Tibial artery (tissue), 4 donors: ENCODE measurements around the gene GCLM.

Experiments
- DNase-seq, 2 donors: peaks; one replicate each; pipeline ENCODE4 v3.0.0-alpha.2; 2019
- H3K27ac ChIP-seq, 2 donors: fragments of 200-600 bp; sonication (generic) in 1 of 2; 1 replicate in 1 of 2; 2 replicates in 1 of 2; pipeline ENCODE4 v1.5.1; 2018 to 2019; ENCODE audit warnings: mild to moderate bottlenecking in 1 of 2
- H3K27me3 ChIP-seq, 2 donors: fragments of 200-600 bp; sonication (generic) in 1 of 2; one replicate each; pipeline versions ENCODE4 v1.5.1 to v1.6.0; 2016 to 2019
- H3K36me3 ChIP-seq, 3 donors: fragments of 200-600 bp; sonication (generic) in 2 of 3; one replicate each; pipeline ENCODE4 v1.5.1; 2016 to 2019; ENCODE audit warnings: mild to moderate bottlenecking in 2 of 3
- H3K4me1 ChIP-seq, 4 donors: fragments of 200-600 bp; sonication (generic) in 2 of 4; 1 replicate in 3 of 4; 2 replicates in 1 of 4; pipeline ENCODE4 v1.5.1; 2016 to 2019
- H3K4me3 ChIP-seq, 2 donors: fragments of 200-600 bp; sonication (generic) in 1 of 2; 1 replicate in 1 of 2; 2 replicates in 1 of 2; pipeline ENCODE4 v1.5.1; 2018 to 2019; ENCODE audit warnings: mild to moderate bottlenecking in 2 of 2
- H3K9me3 ChIP-seq, 3 donors: fragments of 200-600 bp; sonication (generic) in 1 of 3; one replicate each; pipeline ENCODE4 v1.5.1; 2016 to 2019
- intact Hi-C: fragments of 100-400 bp; cut with DNase I; formaldehyde crosslinking; loops from one replicate; pipeline ENCODE4 v1.15.0; 2023; ENCODE audit warnings: low total_unique reads
- TF ChIP-seq, protein P1 (sequence below), 2 experiments: fragments of 200-600 bp in 1 of 2; fragments of 450-650 bp in 1 of 2; IDR thresholded peaks; one replicate each; pipeline ENCODE4 v1.5.1; 2017 to 2019; ENCODE audit warnings: antibody characterized with exemption in 2 of 2, mild to moderate bottlenecking in 1 of 2, moderate library complexity in 1 of 2

GCLM gene

DNA sequence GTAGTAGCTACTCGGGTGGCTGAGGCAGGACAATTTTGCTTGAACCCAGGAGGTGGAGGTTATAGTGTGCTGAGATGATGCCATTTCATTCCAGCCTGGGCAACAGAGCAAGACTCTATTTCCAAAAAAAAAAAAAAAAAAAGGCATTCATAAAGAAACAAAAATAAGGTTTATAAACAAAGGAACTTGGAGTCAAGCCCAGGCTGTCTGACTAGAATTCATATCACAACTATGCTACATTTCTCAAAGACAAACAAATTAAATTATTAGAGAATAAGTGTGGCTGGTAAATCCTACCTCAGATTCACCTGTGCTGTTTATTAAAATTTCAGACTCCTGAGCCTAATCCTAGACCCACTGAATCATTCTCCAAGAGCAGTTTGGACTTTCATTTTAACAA, 4.2 kb downstream of the GCLM start:
- Histone ChIP-seq H3K27me3 (no peaks in the 10 kb centered on the region), H3K9me3 (no peaks in the 10 kb centered on the region), H3K4me3 (no peak overlapping the region), H3K27ac (no peak overlapping the region), H3K36me3 (no peaks in the 10 kb centered on the region), H3K4me1 (peaks cover 0 to 17% (median 10%) of the 10 kb centered on the region in 4 donors)
- TF ChIP-seq, protein P1, sequence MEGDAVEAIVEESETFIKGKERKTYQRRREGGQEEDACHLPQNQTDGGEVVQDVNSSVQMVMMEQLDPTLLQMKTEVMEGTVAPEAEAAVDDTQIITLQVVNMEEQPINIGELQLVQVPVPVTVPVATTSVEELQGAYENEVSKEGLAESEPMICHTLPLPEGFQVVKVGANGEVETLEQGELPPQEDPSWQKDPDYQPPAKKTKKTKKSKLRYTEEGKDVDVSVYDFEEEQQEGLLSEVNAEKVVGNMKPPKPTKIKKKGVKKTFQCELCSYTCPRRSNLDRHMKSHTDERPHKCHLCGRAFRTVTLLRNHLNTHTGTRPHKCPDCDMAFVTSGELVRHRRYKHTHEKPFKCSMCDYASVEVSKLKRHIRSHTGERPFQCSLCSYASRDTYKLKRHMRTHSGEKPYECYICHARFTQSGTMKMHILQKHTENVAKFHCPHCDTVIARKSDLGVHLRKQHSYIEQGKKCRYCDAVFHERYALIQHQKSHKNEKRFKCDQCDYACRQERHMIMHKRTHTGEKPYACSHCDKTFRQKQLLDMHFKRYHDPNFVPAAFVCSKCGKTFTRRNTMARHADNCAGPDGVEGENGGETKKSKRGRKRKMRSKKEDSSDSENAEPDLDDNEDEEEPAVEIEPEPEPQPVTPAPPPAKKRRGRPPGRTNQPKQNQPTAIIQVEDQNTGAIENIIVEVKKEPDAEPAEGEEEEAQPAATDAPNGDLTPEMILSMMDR (IDR thresholded peaks at IDR 0.05) = no peak
- intact Hi-C loops = no loop called here
- no peak for DNase-seq

DNA sequence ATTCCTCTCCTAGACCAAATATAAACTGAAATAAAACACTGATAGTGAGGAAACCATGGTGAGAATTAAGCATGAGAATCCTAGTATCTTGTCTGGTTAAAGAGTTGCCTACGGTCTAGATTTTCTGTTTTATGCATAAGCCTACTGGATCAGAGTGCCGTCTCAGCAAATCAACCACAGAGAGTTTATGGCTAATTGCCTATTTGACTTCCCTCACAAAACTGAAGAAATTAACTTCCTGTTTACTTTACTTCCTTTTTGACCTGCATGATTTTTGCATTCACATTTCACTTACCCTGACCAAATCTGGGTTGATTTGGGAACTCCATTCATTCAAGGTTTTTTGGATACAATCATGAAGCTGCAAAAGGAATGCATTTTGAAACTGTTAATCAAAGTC, 5.0 kb downstream of the GCLM start:
- no peak overlapping the region for H3K4me3 ChIP-seq
- intact Hi-C loops = no loop called here
- H3K9me3 ChIP-seq = no peaks in the 10 kb centered on the region
- TF ChIP-seq, protein P1 (IDR thresholded peaks at IDR 0.05) = no peak
- no peak overlapping the region for H3K27ac ChIP-seq
- peaks cover 0 to 17% (median 10%) of the 10 kb centered on the region in 4 donors for H3K4me1 ChIP-seq
- DNase-seq = no peak
- H3K36me3 ChIP-seq = no peaks in the 10 kb centered on the region
- H3K27me3 ChIP-seq = no peaks in the 10 kb centered on the region

DNA sequence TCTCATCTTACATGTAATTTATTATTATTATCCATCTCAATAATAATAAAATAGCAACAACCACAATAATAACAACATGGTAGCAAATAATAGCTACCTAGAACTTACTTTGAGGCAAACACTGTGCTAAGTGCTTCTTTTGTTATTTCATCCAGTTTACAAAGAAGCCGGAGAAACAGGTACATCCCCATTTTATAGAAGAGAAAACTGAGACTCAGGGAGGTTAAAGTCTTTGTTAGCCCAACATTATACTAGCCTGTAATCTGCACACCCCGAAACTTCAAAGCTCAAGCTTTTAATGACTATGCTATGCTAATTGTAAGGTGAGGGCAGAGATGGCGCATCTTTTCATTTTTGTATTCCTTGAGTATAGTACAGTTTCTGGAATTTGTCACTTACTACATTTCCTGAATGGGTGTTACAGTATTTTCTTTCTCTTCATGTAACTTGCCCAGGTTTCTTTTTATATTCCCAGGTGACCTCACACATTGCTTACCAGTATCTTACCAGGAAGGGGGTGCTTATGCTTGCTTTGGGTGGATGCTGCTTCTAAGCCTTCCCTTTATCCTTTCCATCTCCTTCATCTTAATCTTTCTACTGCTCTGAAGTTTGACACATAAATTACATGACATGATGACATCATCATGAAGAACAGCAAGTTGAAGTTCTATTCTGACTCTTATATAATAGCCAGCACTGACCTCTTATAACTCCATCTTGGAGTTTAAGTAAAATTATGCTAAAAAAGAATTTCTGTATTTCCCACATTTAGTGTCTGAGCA, 8.3 kb downstream of the GCLM start:
- TF ChIP-seq, protein P1 (IDR thresholded peaks at IDR 0.05) = no peak
- Histone ChIP-seq H3K27me3 (no peaks in the 10 kb centered on the region), H3K4me1 (no peaks in the 10 kb centered on the region), H3K27ac (no peak overlapping the region), H3K36me3 (peaks cover 0 to 21% (median 8%) of the 10 kb centered on the region in 3 donors), H3K4me3 (no peak overlapping the region), H3K9me3 (no peaks in the 10 kb centered on the region)
- DNase-seq = no peak
- intact Hi-C loops = no loop called here

DNA sequence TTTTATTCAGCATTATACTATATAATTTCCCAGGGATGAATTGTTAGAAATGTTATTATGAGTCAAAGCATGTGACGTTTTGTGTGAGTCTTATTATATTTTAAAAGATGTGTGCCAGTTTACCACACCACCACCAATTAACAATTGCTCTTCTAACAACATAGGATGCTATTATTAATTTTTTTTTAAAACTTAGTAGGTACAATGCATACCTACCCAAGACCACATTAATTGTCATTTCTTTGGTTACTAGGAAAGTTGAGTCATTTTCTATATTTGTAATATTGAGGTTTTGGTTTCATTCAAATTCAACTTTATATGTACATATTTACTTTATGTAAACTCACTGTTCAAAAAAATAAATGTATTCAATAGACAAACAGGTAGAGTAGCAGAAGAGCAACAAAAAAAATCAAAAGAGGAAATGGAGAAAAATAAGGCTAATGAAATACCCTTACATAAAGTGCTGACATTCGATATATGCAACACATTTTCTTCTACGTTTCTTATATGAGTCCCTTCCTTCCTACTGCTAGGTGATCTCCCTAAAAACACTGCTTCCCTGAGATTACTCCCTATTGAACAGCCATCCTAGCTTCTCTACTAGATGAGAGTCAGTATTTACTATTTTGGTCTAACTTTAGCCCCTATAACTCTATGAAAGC, 9.6 kb downstream of the GCLM start:
- H3K9me3 ChIP-seq = no peaks in the 10 kb centered on the region
- peaks cover 0 to 33% (median 18%) of the 10 kb centered on the region in 3 donors for H3K36me3 ChIP-seq
- intact Hi-C loops = no loop called here
- H3K27me3 ChIP-seq = no peaks in the 10 kb centered on the region
- no peak overlapping the region for H3K27ac ChIP-seq
- no peak for DNase-seq
- no peaks in the 10 kb centered on the region for H3K4me1 ChIP-seq
- TF ChIP-seq, protein P1 (IDR thresholded peaks at IDR 0.05) = no peak
- H3K4me3 ChIP-seq = no peak overlapping the region

DNA sequence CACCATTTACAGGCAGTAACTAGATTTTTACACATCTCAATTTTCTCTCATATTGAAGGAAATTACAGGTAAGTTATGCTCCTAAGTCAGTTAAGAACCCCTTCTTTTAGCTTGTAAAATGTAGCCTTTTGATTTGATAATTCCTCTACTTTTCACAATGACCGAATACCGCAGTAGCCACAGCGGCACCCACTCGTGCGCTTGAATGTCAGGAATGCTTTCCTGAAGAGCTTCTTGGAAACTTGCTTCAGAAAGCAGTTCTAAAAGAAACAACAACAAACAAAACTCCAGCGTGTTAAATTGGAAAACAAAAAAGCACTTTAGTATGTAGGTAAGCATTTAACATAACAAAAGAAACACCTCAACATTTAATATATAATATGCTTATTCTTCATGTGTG, 20.3 kb downstream of the GCLM start:
- H3K9me3 ChIP-seq = no peaks in the 10 kb centered on the region
- TF ChIP-seq, protein P1 (IDR thresholded peaks at IDR 0.05) = no peak
- peaks cover 18 to 20% (median 20%) of the 10 kb centered on the region in 3 donors for H3K36me3 ChIP-seq
- H3K27ac ChIP-seq = no peak overlapping the region
- no peaks in the 10 kb centered on the region for H3K4me1 ChIP-seq
- no peak overlapping the region for H3K4me3 ChIP-seq
- H3K27me3 ChIP-seq = no peaks in the 10 kb centered on the region
- DNase-seq = no peak
- intact Hi-C loops = no loop called here
